GM19239 (cell line): ENCODE data around the gene LTBP2.

Experiments used
- DNase-seq: peaks from one replicate; pipeline ENCODE4 v3.0.0; 2011; ENCODE audit warnings: low spot score; ENCODE audit not compliant: insufficient read length
- FAIRE-seq: peaks from 2 replicates; lab custom pipeline; 2011; peaks lifted over from hg19 to GRCh38; lab: Jason Lieb, UNC

The LTBP2 gene

DNA sequence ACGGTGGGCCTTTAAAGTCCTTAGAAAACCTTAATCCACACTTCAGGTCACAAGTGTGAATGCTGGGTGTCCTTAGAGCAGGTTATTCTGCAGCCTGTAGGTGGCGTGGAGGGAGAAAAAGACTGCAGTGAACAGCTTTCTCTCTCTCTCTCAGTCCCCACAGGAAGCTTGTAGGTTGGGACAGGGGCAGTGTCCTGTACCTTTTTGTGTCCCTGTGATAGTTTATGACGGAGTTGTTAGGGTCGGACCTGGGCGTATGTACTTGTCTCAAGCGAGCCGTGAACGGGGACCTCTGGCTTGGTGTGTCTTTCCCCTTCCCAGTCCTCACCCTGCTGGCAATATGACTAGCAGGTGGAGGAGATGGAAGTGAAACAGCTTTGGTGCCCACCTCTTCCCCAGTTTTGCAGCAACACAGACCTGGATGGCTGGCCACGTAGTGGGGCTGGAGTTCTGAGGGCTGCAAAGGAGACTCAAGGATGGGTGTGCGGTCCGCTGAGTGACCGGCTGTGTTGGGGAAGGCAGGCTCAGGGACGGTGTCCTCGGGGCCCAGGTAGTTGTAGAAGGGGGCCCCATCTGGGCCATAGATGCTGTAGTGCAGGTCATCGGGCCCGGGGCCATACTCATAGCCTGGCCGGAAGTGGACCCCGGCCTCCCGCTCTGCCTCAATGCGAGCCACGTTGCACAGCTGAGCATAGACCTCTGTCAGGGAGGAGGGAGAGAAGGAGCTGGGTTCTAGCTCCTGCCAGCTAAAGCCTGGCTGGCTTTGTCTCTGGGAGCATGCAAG lies 109.6 kb downstream of the LTBP2 start:
- DNase-seq (peak; percentile 39), FAIRE-seq (no peak)

GRCh38 chr14:74501691-74502090 lies 110.3 kb downstream of the LTBP2 start:
- no peak for DNase-seq
- FAIRE-seq, result no peak

DNA sequence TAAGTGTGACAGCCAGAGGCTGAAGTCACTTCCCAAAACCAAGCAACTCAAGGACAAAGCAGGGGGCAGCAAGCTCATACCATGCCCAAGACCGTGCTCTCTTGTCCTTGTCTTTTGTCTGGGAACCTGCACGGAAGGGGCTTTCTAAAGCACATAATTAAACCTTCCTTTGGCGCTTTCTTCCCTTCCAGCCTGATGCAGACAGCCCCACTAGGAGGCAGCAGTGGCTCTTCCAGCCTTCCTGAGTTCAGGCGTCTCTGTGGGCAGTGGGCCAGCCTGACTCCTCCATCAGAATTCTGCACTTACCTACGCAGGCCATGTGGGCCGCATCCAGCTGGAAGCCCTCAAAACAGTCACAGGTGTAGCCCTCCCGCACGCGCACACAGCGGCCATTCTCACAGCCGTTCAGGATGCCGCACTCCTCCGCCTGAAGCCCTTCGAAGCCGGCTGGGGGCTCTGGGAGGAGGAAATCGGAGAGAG lies 110.9 kb downstream of the LTBP2 start:
- DNase-seq, result no peak

GRCh38 chr14:74500417-74501134 lies 111.5 kb downstream of the LTBP2 start:
- FAIRE-seq, result no peak

More for the DNA sequence above, 110.9 kb downstream of the LTBP2 start:
- FAIRE-seq, result no peak

GRCh38 chr14:74495356-74495755 lies 116.7 kb downstream of the LTBP2 start:
- FAIRE-seq (no peak), DNase-seq (no peak)

More at GRCh38 chr14:74500417-74501134, 111.5 kb downstream of the LTBP2 start:
- no peak for DNase-seq

GRCh38 chr14:74493343-74494261 lies 118.4 kb downstream of the LTBP2 start, which contains the start of gene ISCA2:
ISCA2 (plus strand) TSS chr14:74493765; CDS start chr14:74493775, 10 bp downstream.
- FAIRE-seq (peak; percentile 92), DNase-seq (peak; percentile 95)

DNA sequence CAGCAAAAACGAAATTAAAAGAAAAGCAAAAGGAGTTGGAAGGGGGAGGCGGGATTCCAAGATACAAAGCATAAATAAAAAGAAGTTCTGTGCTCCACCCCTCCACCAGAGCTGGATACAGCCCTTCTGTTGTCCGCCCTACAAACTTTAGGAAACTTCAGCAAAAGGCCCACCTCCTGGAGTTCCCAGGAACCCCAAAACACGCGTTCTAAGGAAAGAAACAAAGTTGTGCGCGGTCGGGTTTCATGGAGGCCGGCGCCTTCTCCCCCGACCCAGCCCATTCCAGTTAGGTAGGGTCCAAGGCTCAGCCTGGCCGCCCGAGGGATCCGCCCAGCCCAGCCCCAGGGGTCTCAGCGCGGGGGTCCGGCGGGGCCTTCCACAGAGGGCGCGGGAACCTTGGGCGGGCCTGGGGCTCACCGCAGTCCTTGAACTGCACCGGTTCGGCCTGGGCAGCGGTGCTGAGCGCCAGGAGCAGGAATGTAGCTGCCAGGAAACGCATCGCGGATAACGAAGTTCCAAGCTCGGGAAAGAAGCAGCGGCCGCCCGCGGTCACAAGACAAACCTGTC lies 119.2 kb downstream of the LTBP2 start, which contains the start of gene NPC2:
Gene NPC2, minus strand, starts transcription at position 530 of the 567 bp plus-strand sequence. Its CDS starts 31 bp downstream, at position 499.
- FAIRE-seq (no peak), DNase-seq (no peak)

- FAIRE-seq, result peak; percentile 75
- no peak for DNase-seq
Measured at GRCh38 chr14:74491956-74492775, 119.9 kb downstream of the LTBP2 start.

DNA sequence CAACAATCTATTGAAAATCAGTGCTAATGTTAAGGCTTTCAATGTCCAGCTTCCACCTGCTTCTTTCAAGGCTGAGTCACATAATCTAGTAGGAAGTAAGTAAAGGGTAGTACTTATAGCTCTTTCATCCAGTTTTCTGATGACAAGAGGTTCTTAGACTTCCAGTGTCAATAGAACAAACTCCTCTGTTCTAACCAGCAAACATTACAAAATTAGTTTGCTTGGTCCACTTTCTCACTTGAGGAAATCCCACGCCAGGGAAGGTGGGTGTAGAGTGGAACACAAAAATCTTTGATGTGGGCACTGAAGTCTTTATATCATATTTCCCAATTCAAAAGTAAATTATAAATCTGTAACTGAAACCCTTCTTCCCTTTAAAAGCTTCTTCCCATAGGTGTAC lies 121.6 kb downstream of the LTBP2 start:
- FAIRE-seq (no peak), DNase-seq (no peak)

- DNase-seq (no peak), FAIRE-seq (no peak)
Measured at GRCh38 chr14:74488786-74489397, 123.1 kb downstream of the LTBP2 start.

- DNase-seq (no peak), FAIRE-seq (no peak)
Measured at GRCh38 chr14:74486164-74486563, 125.9 kb downstream of the LTBP2 start.

DNA sequence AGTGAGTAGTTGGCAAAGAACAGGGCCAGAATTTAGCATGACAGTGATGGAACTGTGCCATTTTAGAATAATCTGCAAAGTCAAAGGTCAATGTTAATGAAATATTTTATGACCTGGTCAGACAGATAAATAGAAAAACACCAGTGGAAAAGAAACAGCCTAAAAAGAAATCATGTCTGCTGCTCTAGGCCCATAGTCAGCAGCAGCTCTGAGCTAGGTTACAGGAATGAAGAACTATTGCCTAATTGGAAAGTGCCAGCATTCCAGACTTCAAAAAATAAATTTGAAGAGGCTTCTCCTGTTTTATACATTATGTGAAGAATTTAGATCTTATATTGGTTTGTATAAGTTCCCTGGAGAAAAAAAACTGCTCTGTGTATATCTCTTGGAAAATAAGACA lies 128.7 kb downstream of the LTBP2 start:
- DNase-seq, result no peak
- FAIRE-seq, result no peak

- FAIRE-seq, result no peak
- DNase-seq, result no peak
Measured at GRCh38 chr14:74482571-74482970, 129.5 kb downstream of the LTBP2 start.

- no peak for DNase-seq
- FAIRE-seq, result no peak
Measured at GRCh38 chr14:74480046-74480445, 132.0 kb downstream of the LTBP2 start.

- FAIRE-seq (no peak), DNase-seq (no peak)
Measured at GRCh38 chr14:74478996-74479635, 132.9 kb downstream of the LTBP2 start.

DNA sequence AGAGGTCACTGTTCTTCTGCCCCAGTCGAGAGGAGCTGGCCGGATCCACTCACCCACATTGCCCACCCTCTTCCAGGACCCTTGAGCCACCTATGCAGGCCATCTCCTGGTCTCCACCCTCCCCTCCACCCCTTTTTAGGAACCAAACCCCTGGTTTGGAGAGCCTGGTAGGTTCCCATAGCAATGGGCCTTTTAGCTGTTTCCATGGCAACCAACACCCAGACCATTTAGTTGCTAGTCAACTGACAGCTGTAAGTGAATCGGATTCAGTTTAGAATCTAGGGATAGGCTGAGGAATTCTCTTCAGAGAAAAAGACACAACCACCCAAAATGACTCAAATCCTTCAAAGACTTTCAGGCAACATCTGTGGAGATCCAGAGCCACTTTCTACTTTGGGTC lies 135.4 kb downstream of the LTBP2 start:
- DNase-seq (no peak), FAIRE-seq (no peak)

DNA sequence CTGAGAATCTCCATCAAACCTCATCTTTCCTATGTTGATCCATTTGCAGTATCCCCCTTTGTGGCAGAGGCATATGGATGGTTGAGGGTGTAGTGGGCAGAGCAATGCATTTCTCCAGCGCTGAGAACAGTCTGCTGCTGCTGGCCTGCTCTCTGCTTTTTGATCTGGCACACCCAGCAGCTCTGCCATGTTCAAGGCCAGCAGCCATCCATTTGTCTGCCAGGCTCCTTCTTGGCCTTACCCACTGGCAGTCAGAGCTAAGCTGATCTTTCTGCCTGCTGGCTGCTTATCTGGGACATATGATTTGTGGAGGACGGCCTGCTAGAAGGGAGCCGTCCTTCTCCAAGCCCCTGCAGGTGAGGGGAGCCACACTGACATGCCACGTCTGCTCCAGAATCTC lies 135.9 kb downstream of the LTBP2 start:
- FAIRE-seq, result no peak
- no peak for DNase-seq

- FAIRE-seq, result no peak
- no peak for DNase-seq
Measured at GRCh38 chr14:74475678-74476077, 136.4 kb downstream of the LTBP2 start.
